ENCODE data around the gene GNAL. TPM values are rescaled to one million over a fixed set of nuclear protein-coding genes. Genes with fewer than 3 reads are reported as not detected.

Gene GNAL
- total and polyA plus RNA-seq, 11 donors: 0.76 to 5.9 (median 1.6) TPM

DNA sequence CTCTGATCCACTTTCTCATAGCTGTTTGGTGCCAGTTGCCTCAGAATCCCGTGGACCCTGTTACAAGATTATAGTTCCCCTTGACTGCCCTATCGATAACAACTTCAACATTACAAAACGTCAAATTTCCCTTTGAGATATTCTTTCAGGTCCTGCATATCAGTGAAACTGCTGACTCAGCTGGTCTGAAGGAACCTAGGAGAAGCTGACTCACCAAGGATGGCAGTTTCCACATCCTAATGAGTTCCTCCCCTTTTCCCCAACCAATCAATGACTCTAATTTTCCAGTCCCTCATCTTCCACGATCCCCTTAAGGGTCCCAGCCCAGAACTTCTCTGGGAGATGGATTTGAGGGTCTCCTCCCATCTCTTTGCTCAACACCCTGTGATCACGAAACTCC lies 27.6 kb upstream of the GNAL start:
- TF ChIP-seq POLR2A (IDR thresholded peaks at IDR 0.05): no peak
- TF ChIP-seq, protein P1, sequence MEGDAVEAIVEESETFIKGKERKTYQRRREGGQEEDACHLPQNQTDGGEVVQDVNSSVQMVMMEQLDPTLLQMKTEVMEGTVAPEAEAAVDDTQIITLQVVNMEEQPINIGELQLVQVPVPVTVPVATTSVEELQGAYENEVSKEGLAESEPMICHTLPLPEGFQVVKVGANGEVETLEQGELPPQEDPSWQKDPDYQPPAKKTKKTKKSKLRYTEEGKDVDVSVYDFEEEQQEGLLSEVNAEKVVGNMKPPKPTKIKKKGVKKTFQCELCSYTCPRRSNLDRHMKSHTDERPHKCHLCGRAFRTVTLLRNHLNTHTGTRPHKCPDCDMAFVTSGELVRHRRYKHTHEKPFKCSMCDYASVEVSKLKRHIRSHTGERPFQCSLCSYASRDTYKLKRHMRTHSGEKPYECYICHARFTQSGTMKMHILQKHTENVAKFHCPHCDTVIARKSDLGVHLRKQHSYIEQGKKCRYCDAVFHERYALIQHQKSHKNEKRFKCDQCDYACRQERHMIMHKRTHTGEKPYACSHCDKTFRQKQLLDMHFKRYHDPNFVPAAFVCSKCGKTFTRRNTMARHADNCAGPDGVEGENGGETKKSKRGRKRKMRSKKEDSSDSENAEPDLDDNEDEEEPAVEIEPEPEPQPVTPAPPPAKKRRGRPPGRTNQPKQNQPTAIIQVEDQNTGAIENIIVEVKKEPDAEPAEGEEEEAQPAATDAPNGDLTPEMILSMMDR (IDR thresholded peaks at IDR 0.05): no peak
- intact Hi-C loops (cut with DNase I): no loop called here
- ATAC-seq: no peak
- no peaks in the 10 kb centered on the region for H3K9me3 ChIP-seq
- peaks cover 0 to 62% (median 3%) of the 10 kb centered on the region in 9 donors for H3K27me3 ChIP-seq
- no peak overlapping the region for H3K27ac ChIP-seq
- H3K4me1 ChIP-seq: no peaks in the 10 kb centered on the region
- DNase-seq: no peak
- no peak overlapping the region for H3K4me3 ChIP-seq
- 66 to 74% (median 68%) methylated on average over 5 of the region's 5 CpGs for WGBS, 4 donors
- H3K36me3 ChIP-seq: no peaks in the 10 kb centered on the region

DNA sequence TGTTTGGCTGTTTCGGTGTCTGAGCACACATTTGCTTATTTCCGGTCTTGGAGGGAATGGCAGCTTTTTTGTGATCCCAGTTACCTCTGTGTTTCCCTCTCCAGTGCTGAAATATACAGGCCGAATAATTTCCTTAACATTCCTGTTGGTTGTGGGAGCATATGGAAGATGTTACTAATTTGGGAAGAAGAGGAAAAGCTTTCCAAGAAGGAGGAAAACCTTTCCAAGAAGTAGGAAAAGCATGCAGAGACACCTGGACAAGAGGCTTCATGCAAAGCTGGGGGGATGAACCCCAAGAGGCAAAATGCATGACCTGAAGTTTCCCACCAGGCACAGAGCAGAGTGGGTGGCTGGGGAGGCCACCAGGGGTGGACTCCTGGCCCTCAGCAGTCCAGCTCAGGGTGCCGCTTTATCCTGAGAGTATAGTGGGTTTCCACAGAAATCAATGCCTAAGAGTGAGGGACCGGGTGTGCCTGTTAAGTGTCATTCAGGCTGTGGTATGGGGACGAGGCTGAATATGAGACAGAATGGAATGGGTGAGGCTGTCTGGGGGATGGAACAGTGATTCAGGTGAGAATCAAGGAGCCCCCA lies 25.5 kb upstream of the GNAL start:
- Histone ChIP-seq H3K36me3 (no peaks in the 10 kb centered on the region), H3K9me3 (no peaks in the 10 kb centered on the region), H3K4me3 (no peak overlapping the region), H3K27me3 (peaks cover 0 to 53% (median 3%) of the 10 kb centered on the region in 9 donors), H3K4me1 (no peaks in the 10 kb centered on the region), H3K27ac (no peak overlapping the region)
- TF ChIP-seq, protein P1 (IDR thresholded peaks at IDR 0.05): no peak
- no peak for TF ChIP-seq POLR2A (IDR thresholded peaks at IDR 0.05)
- intact Hi-C loops (cut with DNase I): no loop called here
- 70 to 80% (median 78%) methylated on average over 6 of the region's 6 CpGs for WGBS, 4 donors
- DNase-seq: no peak
- no peak for ATAC-seq

DNA sequence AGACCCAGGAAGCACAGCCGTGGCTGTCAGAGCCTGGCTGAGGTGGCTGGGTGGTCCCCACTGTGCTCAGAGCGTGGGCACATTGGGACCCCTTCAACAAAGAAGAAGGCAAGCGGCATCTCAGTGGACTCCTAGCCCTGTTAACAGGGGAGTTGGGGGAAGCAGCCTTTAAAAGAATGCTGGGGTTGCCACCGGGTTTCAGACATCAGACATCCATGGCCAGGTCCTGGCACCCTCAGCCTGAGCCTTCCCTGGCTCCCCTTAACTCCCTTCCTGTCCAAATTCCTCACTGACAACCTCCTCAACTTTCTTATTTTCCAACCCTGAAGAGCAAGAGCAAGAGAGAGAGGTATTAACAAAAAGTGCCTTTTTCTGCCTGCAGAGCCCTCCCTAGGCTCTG lies 24.8 kb upstream of the GNAL start:
- no peaks in the 10 kb centered on the region for H3K9me3 ChIP-seq
- TF ChIP-seq, protein P1 (IDR thresholded peaks at IDR 0.05): no peak
- no peak for TF ChIP-seq POLR2A (IDR thresholded peaks at IDR 0.05)
- WGBS, 4 donors: 64 to 78% (median 71%) methylated on average over 4 of the region's 4 CpGs
- intact Hi-C loops (cut with DNase I): no loop called here
- H3K27ac ChIP-seq: no peak overlapping the region
- peaks cover 0 to 47% (median 3%) of the 10 kb centered on the region in 9 donors for H3K27me3 ChIP-seq
- ATAC-seq: no peak
- H3K4me3 ChIP-seq: no peak overlapping the region
- DNase-seq: no peak
- H3K4me1 ChIP-seq: no peaks in the 10 kb centered on the region
- H3K36me3 ChIP-seq: no peaks in the 10 kb centered on the region

DNA sequence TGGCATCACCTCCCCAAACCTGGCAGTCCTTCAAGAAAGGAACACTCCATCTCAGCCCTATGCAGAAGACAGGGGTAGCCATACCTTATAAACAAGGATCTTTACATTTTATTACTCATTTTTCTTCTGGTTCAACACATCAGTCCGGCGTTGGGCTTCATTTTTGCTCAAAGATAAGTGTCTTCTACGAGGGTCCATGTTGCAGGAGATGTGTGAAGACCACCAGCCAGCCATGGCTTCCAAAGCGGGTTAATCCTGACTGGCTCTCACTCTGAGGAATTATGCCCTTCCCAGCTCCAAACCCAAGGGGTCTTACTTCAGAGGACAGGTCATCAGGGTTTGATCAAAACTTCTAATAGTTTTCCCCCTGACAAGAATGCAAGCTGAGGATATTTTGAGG lies 23.9 kb upstream of the GNAL start:
- H3K4me3 ChIP-seq: no peak overlapping the region
- no peaks in the 10 kb centered on the region for H3K36me3 ChIP-seq
- no peak for TF ChIP-seq POLR2A (IDR thresholded peaks at IDR 0.05)
- TF ChIP-seq, protein P1 (IDR thresholded peaks at IDR 0.05): no peak
- no peaks in the 10 kb centered on the region for H3K4me1 ChIP-seq
- H3K9me3 ChIP-seq: no peaks in the 10 kb centered on the region
- H3K27me3 ChIP-seq: peaks cover 0 to 44% (median 3%) of the 10 kb centered on the region in 9 donors
- no peak overlapping the region for H3K27ac ChIP-seq
- intact Hi-C loops (cut with DNase I): no loop called here
- 57 to 73% (median 63%) methylated on average over 4 of the region's 4 CpGs for WGBS, 4 donors
- ATAC-seq (no peak), DNase-seq (no peak)

Data from heart left ventricle (tissue), 16 donors.